ENCODE results near the gene FLG. TPM values are rescaled to one million over a fixed set of nuclear protein-coding genes. Genes with fewer than 3 reads are reported as not detected.
"Not testable (repeated sequence)": the region's sequence is repeated elsewhere in the genome, so short reads cannot be mapped to it uniquely, and the experiment has no call there.

The FLG gene
- under 1 TPM in 2 of 3 donors, not detected in 1; 0.01 to 0.03 TPM for polyA plus RNA-seq

DNA sequence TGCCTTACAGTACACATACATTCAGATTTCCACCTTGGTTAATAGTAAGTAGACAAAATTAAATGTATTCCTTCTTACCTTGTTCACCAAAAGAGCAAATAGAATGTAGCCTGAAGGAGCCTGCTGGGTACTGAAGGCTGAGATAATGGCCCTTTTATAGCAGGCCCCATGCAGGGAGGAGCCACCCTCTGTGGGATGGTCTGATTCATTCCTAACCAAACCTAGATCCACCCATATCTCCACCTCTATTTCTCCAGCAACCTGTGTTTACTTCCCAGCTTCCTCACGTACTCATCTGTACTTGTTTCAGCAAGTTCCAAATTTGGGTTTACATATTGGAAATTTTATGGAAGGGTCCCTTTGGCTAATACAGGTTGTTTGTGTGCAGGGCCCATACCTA is at the start of gene FLG:
TSS of gene FLG (minus strand) at position 129 of the 400 bp plus-strand sequence. CDS start 9,783 bp downstream, outside the sequence.
- no peak within 1 kb of the TSS for H3K27ac ChIP-seq (ENCODE audit: low read depth, low read length)
- 73 to 95% (median 86%) methylated on average over 1 of the region's 1 CpG for WGBS, 3 donors

DNA sequence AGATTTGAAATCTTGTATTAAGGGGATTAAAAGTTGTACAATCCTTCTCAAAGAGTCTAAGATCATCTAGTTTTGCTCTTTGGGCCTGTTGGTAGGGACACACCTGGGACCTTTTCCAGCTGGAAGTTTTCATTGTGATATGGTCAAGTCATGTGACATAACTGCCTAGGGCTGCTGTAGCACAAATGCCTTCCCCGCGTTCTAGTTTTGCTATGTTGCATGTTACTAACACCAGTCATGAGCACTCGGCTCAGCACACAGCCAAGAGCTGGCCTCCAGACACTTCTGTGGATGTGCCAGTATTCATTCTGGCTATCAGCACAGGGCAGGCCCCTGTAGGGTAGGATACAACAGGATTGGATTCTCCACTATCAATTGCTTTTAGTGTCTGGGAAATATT is 49.4 kb upstream of the FLG start:
- WGBS, 3 donors, result 43 to 75% (median 75%) methylated on average over 3 of the region's 3 CpGs
- no peak overlapping the region for H3K27ac ChIP-seq (ENCODE audit: low read depth, low read length)

DNA sequence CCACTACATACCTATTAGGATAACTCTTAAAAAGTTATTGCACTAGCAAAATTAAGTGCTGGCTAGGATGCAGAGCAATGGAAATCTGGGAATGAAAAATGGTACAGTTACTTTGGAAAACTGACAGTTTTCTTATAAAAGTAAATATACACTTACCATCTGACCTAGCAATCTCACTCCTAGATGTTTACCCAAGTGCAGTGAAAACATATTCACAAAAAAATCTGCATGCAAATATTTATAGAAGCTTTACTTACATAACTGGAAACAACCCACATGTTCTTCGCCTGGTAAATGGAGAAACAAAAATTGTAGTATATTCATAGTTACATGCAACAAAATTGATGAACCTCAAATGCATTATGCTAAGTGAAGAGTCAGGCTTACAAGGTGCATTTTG is 47.6 kb upstream of the FLG start:
- 43 to 86% (median 75%) methylated on average over 1 of the region's 1 CpG for WGBS, 3 donors
- no peak overlapping the region for H3K27ac ChIP-seq (ENCODE audit: low read depth, low read length)

DNA sequence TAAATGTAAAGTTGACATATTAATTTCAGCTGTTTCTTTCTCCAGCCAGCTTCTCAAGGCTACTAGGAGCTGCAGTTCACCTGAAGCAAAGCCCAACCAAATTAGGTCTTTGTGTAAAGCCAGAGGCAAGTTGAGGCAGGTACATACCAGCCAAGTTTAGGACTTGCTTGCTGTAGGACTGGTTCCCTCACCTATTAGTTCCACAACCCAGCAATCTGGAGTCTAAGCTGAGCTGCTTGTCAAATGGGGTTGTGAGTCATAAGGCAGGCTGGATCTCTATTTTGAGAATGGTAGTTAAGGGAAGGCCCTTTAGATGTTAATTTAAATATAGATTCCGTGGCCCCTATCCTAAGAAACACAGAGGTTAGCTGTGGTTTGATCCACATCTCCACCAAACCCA is 42.4 kb upstream of the FLG start:
- WGBS, 3 donors, result 41 to 55% (median 42%) methylated on average over 1 of the region's 1 CpG
- H3K27ac ChIP-seq (ENCODE audit: low read depth, low read length), result no peak overlapping the region

DNA sequence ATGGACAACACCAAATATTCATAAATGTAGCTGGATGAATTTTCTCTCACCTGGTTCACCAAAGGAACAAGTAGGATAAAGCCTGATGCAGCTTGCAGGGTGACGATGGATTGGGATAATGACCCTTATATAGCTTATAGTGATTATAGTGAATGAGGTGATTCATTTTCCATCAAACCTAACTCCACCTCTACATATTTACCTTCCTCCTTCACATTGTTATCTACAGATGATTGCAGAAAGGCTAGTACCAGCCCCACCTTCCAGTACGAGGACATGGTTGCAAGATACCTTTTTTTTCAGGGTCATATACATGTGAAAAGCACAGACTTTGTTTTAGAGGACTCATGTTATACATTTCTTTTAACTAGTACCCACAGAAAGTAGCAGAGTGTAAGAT is 34.9 kb upstream of the FLG start, which contains the start of gene FLG2:
TSS of gene FLG2 (minus strand) at position 101 of the 400 bp plus-strand sequence. CDS start 1,122 bp downstream, outside the sequence.
- 81 to 90% (median 82%) methylated on average over 2 of the region's 2 CpGs for WGBS, 3 donors
- H3K27ac ChIP-seq (ENCODE audit: low read depth, low read length), result no peak within 1 kb of the TSS

DNA sequence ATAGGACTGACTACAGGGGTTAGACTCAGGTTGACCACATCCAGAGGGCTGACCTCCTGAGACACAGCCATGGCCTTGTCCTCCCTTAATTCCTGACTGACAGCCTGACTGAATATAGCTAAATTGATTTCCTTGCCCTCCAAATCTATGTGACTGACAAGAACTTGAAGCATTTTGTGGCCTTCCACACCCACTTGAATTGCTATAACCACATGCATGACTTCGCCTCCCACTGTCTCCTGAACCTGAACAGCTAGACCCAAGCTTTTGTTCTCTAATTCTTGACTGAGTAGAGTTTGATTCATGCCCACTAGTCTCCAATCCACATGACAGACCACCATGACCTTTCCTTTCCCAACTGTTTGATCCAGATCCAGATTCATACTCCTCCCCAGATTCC is 31.7 kb upstream of the FLG start:
- WGBS, 3 donors, result 0 to 64% (median 39%) methylated on average over 1 of the region's 1 CpG
- H3K27ac ChIP-seq (ENCODE audit: low read depth, low read length), result no peak overlapping the region

DNA sequence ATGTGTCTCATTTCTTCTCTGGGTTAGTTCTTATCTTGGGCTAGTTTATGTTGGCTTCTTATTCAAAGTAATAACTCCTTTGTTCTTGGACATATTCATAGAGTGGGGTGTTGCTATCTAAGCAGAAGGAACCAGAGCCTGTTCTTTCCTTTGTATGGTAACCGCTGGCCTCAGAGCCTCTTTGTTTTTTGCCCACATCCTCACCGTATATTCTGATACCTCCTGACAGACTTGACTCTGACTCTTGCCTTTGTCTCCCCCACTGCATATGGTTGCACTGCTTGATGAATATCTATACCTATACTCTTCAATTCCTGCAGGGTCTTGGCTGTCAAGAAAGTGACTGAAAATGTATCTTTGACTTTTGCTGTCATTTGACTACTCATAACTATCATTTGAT is 24.6 kb upstream of the FLG start:
- 89 to 95% (median 91%) methylated on average over 2 of the region's 2 CpGs for WGBS, 3 donors
- H3K27ac ChIP-seq (ENCODE audit: low read depth, low read length), result no peak overlapping the region

DNA sequence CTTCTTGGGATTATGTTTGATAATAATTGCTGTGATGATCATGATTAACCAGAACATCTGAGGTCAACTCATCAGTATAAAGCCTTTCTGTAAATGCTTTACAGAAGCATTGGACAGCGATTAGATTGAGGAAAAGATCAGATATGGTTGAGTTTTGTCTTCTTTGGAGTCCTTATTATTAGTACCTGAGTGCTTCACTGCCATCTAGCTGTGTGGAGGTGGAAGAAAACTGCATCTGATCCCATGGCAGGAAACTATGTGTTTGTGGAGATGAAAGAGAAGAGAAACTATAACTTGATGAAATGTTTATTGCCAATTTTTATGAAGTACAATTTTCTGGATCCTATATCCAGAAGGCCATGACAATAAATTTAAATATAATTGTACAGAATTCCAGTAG is 23.4 kb upstream of the FLG start:
- 34 to 53% (median 35%) methylated on average over 1 of the region's 1 CpG for WGBS, 3 donors

DNA sequence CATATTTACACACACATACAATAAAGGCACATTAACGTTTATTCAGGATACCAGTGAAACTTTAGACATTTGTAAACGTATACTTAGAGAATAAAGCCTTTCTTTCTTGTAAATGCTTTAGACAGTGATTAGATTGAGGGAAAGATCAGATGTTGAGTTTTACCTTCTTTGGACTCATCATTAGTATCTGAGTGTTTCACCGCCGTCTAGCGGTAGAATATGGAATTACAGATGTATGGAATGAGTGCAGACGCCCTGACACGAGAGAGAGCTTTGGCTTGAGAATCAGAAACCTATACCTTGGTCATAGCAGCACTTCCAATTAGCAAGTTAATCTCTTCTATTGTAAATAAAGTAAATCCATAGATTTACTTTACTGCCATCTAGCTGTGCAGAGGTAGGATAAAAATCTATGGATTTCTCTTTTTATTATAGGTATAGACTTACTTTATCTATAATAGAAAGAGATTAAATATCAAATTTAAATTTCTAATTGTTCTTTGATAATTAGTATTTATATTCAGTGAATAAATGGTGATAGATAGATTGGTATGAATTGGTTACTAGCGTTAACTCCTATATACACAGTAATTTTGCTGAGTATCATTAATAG is 22.2 kb upstream of the FLG start:
- H3K27ac ChIP-seq (ENCODE audit: low read depth, low read length), result no peak overlapping the region
- 13 to 23% (median 16%) methylated on average over 8 of the region's 8 CpGs for WGBS, 3 donors

More for the DNA sequence above, 23.4 kb upstream of the FLG start:
- H3K27ac ChIP-seq (ENCODE audit: low read depth, low read length), result no peak overlapping the region

DNA sequence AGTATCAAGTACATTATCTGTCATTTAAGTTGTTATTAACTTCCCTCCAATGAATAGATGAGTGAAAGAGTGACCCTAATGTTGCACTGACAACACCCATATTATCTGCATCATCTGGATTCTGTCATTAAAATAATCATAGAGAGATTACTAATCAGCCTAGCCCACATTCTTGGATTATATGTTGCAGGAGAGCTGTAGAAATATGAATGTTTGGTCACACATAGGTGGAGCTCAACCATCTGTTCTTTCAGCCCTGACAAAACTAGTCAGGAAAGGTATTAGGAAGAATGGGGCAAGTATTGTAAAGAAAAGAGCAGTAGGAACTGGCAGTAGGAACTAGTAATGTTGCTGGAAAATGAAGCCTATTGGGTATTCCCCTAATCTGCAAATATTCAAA is 19.4 kb upstream of the FLG start:
- H3K27ac ChIP-seq (ENCODE audit: low read depth, low read length), result no peak overlapping the region

DNA sequence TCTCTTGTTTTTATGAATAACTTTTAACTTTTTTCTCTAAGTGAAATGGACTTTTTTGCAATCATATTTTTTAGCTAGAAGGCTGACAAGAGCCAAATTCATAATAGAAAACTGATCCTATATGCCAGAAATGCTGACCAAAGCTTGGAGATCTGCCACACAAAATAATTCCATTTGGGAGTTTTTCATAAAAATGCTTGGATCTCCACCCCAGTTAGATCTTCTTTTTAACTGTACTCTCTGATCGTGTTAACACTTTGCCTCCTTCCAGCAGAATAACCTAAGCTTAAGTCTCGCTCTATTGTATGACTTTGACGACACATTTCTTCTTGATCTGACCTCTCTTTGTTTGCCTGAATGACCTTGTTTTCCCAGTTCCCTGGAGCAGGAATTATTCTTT is 18.0 kb upstream of the FLG start:
- 31 to 65% (median 39%) methylated on average over 3 of the region's 3 CpGs for WGBS, 3 donors
- H3K27ac ChIP-seq (ENCODE audit: low read depth, low read length), result no peak overlapping the region

DNA sequence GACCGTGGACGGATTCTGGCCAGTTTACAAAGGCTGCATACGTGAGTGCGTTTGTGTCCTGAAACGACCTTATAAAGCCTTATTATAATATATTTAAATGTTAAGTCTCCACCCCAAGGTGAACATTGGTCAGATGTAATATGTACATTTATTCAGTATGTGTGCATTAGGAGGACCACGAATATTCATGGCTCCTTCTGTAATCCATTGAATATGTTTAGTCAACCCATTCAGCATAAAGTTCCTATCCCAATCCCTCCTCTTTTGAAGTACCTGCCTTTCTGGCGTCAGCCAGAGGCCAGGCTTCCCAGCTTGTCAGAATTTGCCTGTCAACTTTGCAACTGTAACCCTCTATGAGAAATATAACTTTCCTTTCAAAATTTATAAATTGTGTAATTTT is 10.4 kb upstream of the FLG start:
- no peak overlapping the region for H3K27ac ChIP-seq (ENCODE audit: low read depth, low read length)
- 61 to 67% (median 67%) methylated on average over 7 of the region's 7 CpGs for WGBS, 3 donors

DNA sequence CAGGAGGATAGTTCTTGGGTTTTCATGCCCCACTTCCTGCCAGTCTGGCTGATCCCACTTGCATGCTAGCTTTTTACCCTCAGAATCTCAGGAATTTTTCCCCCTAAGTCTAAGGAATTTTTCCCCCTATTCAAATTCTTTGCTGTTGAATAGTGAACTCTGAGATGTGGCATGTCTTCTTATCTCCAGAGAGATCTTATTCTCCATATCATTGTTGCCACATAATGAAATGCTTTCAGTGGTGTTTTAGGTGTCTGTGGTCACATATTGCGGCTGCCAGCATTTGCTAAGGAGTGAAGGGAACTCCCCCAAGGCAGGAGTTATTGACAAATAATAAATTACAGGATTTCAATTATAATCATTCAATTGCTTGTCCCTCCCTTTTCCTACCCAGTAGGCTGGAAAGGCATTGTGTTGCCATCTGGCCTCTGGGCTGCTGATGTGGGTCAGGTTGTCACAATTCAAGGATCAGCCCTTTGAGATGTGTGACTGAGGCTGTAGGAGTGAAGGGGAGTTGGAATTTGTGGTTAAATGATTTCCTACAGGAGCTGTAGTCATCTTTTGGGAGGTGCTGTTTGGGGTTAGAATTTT is 3.9 kb upstream of the FLG start:
- WGBS, 3 donors, result 80 to 93% (median 86%) methylated on average over 1 of the region's 1 CpG
- H3K27ac ChIP-seq (ENCODE audit: low read depth, low read length), result no peak overlapping the region

DNA sequence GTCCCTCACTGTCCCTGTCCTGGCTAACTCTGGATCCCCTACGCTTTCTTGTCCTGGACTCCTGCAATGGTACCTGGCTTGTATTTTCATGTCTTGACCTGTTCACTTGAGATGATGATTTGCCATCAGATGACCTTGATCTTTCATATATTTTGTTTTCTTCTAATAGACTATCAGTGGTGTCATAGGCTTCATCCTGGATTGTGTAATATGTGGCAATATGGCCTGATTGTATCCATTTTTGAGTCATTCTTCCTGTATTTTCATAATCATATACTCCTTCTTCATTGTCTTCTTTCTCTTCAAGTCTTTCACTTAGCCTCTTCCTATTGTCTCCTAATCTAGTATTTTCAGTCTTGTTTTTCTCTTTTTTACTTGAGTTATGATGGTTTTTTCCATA is 11.1 kb downstream of the FLG start:
- H3K27ac ChIP-seq (ENCODE audit: low read depth, low read length), result no peak overlapping the region
- WGBS, 3 donors, result 86 to 93% (median 88%) methylated on average over 1 of the region's 1 CpG

DNA sequence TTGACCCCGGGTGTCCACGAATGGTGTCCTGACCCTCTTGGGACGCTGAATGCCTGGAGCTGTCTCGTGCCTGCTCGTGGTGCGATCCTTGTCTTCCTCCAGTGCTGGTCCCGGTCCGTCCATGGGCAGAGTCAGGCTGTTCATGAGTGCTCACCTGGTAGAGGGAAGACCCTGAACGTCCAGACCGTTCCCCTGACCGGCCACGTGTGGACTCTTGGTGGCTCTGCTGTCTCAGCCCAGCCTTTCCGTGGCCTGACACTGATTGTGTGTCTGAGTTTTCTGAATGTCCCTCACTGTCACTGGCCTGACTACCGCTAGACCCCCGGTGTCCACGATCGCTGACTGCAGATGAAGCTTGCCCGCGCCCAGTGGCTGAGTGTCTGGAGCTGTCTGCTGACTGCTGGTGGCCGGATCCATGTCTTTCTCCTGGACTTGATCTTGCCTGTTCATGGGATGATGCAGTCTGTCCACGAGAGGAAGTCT is 11.7 kb downstream of the FLG start:
- 93 to 97% (median 95%) methylated on average over 21 of the region's 21 CpGs for WGBS, 3 donors
- H3K27ac ChIP-seq (ENCODE audit: low read depth, low read length), result no peak overlapping the region

DNA sequence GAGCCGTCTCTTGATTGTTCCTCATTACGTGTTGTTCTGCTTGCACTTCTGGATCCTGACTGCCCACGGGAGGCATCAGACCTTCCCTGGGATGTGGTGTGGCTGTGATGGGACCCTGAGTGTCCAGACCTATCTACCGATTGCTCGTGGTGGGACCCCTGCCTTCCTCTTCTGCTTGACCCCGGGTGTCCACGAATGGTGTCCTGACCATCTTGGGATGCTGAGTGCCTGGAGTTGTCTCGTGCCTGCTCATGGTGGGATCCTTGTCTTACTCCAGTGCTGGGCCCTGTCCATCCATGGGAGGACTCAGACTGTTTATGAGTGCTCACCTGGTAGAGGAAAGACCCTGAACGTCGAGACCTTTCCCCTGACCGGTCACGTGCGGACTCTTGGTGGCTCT is 12.9 kb downstream of the FLG start:
- H3K27ac ChIP-seq (ENCODE audit: low read depth, low read length), result not testable (repeated sequence)
- WGBS, 3 donors, result 85 to 95% (median 92%) methylated on average over 13 of the region's 13 CpGs

DNA sequence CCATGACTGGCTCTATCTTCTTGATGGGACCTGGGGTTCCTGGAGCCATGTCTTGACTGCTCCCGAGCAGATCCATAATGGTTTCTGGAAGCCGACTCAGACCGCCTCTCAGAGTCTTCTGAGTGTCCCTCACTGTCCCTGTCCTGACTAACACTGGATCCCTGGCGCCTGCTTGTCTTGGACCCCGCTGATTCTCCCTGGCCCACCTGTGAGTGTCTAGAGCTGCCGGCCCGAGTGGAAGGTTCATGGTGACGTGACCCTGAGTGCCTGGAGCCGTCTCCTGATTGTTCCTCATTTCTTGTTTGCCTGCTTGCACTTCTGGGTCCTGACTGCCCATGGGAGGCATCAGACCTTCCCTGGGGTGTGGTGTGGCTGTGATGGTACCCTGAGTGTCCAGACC is 15.1 kb downstream of the FLG start:
- no peak overlapping the region for H3K27ac ChIP-seq (ENCODE audit: low read depth, low read length)
- WGBS, 3 donors, result 92 to 96% (median 96%) methylated on average over 9 of the region's 9 CpGs

DNA sequence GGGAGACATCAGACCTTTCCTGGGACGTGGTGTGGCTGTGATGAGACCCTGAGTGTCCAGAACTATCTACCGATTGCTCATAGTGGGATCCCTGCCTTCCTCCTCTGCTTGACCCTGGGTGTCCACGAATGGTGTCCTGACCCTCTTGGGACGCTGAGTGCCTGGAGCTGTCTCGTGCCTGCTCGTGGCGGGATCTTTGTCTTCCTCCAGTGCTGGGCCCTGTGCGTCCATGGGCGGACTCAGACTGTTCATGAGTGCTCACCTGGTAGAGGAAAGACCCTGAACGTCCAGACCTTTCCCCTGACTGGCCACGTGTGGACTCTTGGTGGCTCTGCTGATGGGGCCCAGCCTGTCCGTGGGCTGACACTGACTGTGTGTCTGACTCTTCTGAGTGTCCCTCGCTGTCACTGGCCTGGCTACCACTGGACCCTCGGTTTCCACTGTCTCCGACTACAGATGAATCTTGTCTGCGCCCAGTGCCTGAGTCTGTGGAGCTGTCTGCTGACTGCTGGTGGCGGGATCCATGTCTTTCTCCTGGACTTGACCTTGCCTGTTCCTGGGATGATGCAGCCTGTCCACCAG is 15.6 kb downstream of the FLG start:
- 83 to 94% (median 92%) methylated on average over 17 of the region's 17 CpGs for WGBS, 3 donors
- not testable (repeated sequence) for H3K27ac ChIP-seq (ENCODE audit: low read depth, low read length)

DNA sequence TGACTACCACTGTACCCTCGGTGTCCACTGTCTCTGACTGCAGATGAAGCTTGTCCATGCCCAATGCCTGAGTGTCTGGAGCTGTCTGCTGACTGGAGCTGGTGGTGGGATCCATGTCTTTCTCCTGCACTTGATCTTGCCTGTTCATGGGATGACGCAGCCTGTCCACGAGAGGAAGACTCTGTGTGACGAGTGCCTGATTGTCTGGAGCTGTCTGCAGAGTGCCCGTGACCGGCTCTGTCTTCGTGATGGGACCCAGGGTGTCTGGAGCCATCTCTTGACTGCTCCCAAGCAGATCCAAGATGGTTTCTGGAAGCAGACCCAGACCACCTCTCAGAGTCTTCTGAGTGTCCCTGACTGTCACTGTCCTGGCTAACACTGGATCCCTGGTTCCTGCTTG is 16.3 kb downstream of the FLG start:
- H3K27ac ChIP-seq (ENCODE audit: low read depth, low read length), result not testable (repeated sequence)
- WGBS, 3 donors, result 87 to 92% (median 88%) methylated on average over 7 of the region's 7 CpGs

DNA sequence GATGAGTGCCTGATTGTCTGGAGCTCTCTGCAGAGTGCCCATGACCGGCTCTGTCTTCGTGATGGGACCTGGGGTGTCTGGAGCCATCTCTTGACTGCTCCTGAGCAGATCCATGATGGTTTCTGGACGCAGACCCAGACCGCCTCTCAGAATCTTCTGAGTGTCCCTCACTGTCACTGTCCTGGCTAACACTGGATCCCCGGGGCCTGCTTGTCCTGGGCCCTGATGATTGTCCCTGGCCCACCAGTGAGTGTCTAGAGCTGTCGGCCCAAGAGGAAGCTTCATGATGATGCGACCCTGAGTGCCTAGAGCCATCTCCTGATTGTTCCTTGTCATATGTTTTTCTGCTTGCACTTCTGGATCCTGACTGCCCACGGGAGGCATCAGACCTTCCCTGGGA is 17.1 kb downstream of the FLG start:
- 87 to 95% (median 92%) methylated on average over 8 of the region's 8 CpGs for WGBS, 3 donors
- not testable (repeated sequence) for H3K27ac ChIP-seq (ENCODE audit: low read depth, low read length)
